Measurements from ENCODE around the gene FSCN2. TPM values are rescaled to one million over a fixed set of nuclear protein-coding genes. Genes with fewer than 3 reads are reported as not detected.

The FSCN2 gene
- total RNA-seq (1 to 10 TPM; 1.8 to 6.4 (median 3.9) TPM), polyA plus RNA-seq (1 to 10 TPM in 1 of 2 donors, under 1 TPM in 1; 0.13 to 1.6 TPM)
- long read RNA-seq, donor 1, partial matches to known transcripts: 0 of 2 reads
- long read RNA-seq, donor 1, other reads (novel, unspliced or antisense): 1 of 2 reads
- long read RNA-seq, donor 2: 0 reads
- long read RNA-seq, donor 3, partial matches to known transcripts: 0 of 2 reads
- long read RNA-seq, donor 3, other reads (novel, unspliced or antisense): 0 of 2 reads

DNA sequence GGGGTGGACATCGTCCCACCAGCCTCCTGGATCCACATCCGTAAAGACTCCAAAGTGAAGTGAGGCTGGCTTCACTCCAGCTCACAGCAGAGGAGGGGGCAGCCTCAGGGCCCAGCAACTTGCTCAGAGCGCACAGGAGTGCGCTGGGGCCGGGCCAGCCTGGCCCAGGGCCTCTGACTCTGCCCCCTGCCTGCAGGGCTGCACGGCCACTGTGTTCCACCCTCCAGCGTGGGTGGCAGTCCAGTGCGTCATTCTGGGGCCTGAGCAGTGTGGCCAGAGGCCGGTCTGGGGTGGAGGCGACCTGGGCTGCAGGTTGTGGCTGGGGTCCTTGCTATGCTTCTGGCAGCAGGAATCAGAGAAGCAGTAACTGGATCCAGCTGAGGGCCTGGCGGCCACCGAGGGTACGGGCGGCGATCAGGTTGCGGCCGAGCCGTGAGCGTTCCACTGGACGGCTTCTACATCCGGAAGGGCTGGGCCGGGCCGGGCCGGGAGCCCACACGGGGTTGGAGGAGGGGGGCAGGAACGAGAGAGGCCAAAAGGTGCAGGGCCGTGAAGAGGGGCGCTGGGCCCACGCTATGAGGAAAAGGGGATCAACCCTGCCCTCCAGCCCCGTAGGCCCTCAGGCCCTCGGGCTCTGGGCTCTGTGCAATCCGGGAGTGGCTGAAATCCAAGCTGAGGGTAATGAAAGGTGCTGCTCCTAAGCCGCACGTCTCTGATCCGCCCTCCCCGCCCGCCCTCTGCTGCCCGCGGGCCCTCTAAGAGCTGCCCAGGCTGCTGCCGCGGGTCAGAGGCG lies at the start of gene FSCN2:
TSS of gene FSCN2 (plus strand) at position 787 of the 793 bp plus-strand sequence. CDS start 155 bp downstream, outside the sequence.
- TF ChIP-seq CTCF (IDR thresholded peaks at IDR 0.05): no peak
- TF ChIP-seq EP300 (IDR thresholded peaks at IDR 0.05): no peak
- no peak for TF ChIP-seq POLR2A (IDR thresholded peaks at IDR 0.05)
- H3K4me3 ChIP-seq: no peak within 1 kb of the TSS
- intact Hi-C loops (cut with DNase I): loop anchor here in 2 of 4 donors (10.0 kb wide), 1 partner anchor 67 kb away; no protein-coding TSS in a partner anchor
- no peaks in the 10 kb centered on the region for H3K4me1 ChIP-seq (ENCODE audit: insufficient read depth)
- DNase-seq: no peak
- H3K36me3 ChIP-seq: no peaks in the 10 kb centered on the region
- peaks cover 3% of the 10 kb centered on the region for H3K27me3 ChIP-seq
- H3K9me3 ChIP-seq: no peaks in the 10 kb centered on the region
- H3K27ac ChIP-seq: no peak within 1 kb of the TSS
- WGBS, 3 donors: 9 to 16% (median 11%) methylated on average over 35 to 42 of the region's 42 CpGs

GRCh38 chr17:81479175-81480071 lies 48.8 kb upstream of the FSCN2 start:
- Histone ChIP-seq H3K36me3 (no peaks in the 10 kb centered on the region), H3K27ac (no peak overlapping the region), H3K4me3 (no peak overlapping the region), H3K27me3 (no peaks in the 10 kb centered on the region), H3K9me3 (no peaks in the 10 kb centered on the region), H3K4me1 (ENCODE audit: insufficient read depth) (peaks cover 10% of the 10 kb centered on the region)
- 77 to 78% (median 78%) methylated on average over 20 of the region's 20 CpGs for whole genome bisulfite sequencing, 3 donors
- TF ChIP-seq CTCF (IDR thresholded peaks at IDR 0.05) (no peak), EP300 (IDR thresholded peaks at IDR 0.05) (no peak), POLR2A (IDR thresholded peaks at IDR 0.05) (no peak)
- intact Hi-C loops (cut with DNase I): loop anchor here (5.0 to 10.0 kb wide), 6 partner anchors 55 to 187 kb away; no protein-coding TSS in a partner anchor
- DNase-seq: no peak

GRCh38 chr17:81480140-81481072 lies 47.8 kb upstream of the FSCN2 start:
- peaks cover 10% of the 10 kb centered on the region for H3K4me1 ChIP-seq (ENCODE audit: insufficient read depth)
- no peak overlapping the region for H3K27ac ChIP-seq
- 26 to 46% (median 28%) methylated on average over 21 of the region's 21 CpGs for WGBS, 3 donors
- no peaks in the 10 kb centered on the region for H3K9me3 ChIP-seq
- no peaks in the 10 kb centered on the region for H3K36me3 ChIP-seq
- H3K27me3 ChIP-seq: no peaks in the 10 kb centered on the region
- intact Hi-C loops (cut with DNase I): loop anchor here (5.0 to 10.0 kb wide), 6 partner anchors 56 to 188 kb away; no protein-coding TSS in a partner anchor
- H3K4me3 ChIP-seq: no peak overlapping the region
- DNase-seq: peak in 4 of 5 donors; percentile 46 to 66 (median 52)
- TF ChIP-seq POLR2A (IDR thresholded peaks at IDR 0.05) (no peak), CTCF (IDR thresholded peaks at IDR 0.05) (no peak), EP300 (IDR thresholded peaks at IDR 0.05) (no peak)
